Measurements from ENCODE around the gene C1R.

- TF ChIP-seq CTCF (conservative IDR thresholded peaks at IDR 0.05; ENCODE audit: low read length): no peak
- no peak for TF ChIP-seq EZH2phosphoT487 (IDR thresholded peaks at IDR 0.05; ENCODE audit: borderline replicate concordance, low read depth, low read length)
These were observed 33.9 kb downstream of the C1R start for GRCh38 chr12:7058163-7058845.
